Ovary (tissue), 3 donors: Measurements from ENCODE around the gene PRKG1.

ENCODE experiments used
- CTCF ChIP-seq, 3 donors: fragments of 450-650 bp in 2 of 3; fragments of 200-600 bp in 1 of 3; IDR thresholded peaks; one replicate each; pipeline versions ENCODE4 v1.5.1 to v1.8.0; 2016 to 2022; ENCODE audit warnings: antibody characterized with exemption in 3 of 3, mild to moderate bottlenecking in 1 of 3
- POLR2A ChIP-seq: fragments of 450-650 bp; IDR thresholded peaks from one replicate; pipeline ENCODE4 v1.6.1; 2017; ENCODE audit warnings: antibody characterized with exemption, mild to moderate bottlenecking, moderate library complexity
- donor health status: DM: no; HTN: no; CAD: no.

- TF ChIP-seq CTCF (IDR thresholded peaks at IDR 0.05) = no peak
- TF ChIP-seq POLR2A = no peak
Observed at GRCh38 chr10:51706225-51706624, 631.9 kb downstream of the PRKG1 start.
